ENCODE measurements around the gene BRSK2.
"Not testable (repeated sequence)": the region's sequence is repeated elsewhere in the genome, so short reads cannot be mapped to it uniquely, and the experiment has no call there.

Gene BRSK2

DNA sequence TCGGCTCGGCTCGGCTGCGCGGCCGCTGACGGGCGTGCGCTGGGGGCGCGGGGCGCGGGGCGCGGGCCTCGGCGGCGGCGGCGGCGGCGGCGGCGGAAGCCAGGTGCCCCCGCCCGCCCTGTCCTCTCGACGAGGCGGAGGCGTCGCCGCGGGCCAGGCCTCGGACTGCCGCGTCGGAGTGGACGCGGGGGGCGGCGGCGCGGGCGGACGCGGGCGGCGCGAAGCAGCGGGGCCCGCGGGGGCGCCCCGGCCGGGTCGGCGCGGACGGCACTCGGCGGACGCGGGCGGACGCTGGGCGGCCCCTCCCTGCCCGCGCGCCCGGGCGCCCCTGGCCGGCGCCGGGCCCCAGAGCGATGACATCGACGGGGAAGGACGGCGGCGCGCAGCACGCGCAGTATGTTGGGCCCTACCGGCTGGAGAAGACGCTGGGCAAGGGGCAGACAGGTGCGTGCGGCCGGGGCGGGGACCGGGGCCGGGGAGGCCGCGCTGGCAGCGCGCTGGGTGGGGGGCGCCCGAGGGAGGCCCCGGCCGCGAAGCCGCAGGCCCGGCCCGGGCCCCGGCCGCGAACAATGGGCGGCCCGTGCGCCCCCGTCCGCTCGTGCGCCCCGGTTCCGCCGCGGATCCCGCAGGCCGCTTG, at the start of gene BRSK2:
Gene BRSK2, plus strand, starts transcription at position 3 of the 637 bp plus-strand sequence. Its CDS starts 351 bp downstream, at position 354.
- DNase-seq (ENCODE audit: low read depth): peak; percentile 44
- H3K9ac ChIP-seq (ENCODE audit: low read length): peak within 1 kb of the TSS; percentile 84
- no peaks in the 10 kb centered on the region for H3K4me1 ChIP-seq (ENCODE audit: control insufficient read depth, insufficient read depth, low read length)
- peak within 1 kb of the TSS; percentile 77 for H3K4me3 ChIP-seq (ENCODE audit: low read length)
- no peaks in the 10 kb centered on the region for H3K9me3 ChIP-seq (ENCODE audit: control insufficient read depth, low read length)
- peaks cover 20% of the 10 kb centered on the region for H3K27me3 ChIP-seq (replicated peaks; ENCODE audit: control insufficient read depth, insufficient read depth, low read length)
- no peaks in the 10 kb centered on the region for H3K36me3 ChIP-seq (ENCODE audit: control insufficient read depth, insufficient read depth, low read length, severe bottlenecking)

DNA sequence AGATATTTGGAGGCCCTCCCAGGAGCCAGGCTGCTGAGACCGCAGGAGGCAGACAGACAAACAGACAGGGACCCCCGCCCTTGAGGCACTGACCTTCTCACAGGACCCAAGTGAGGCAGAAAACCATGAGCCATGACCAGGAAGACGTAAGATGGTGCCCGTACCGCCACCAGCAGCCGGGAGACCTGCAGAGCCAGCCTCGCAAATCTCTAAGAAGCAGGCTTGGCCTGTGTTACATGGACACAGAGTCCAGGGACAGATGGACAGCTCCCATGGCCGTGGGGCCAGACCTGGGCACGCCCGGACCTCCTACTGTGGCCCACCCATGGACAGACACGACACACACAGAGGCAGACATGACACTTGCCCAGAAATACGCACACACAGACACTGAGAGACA, 49.6 kb upstream of the BRSK2 start:
- no peaks in the 10 kb centered on the region for H3K9me3 ChIP-seq (ENCODE audit: control insufficient read depth, low read length)
- peaks cover 9% of the 10 kb centered on the region for H3K27me3 ChIP-seq (replicated peaks; ENCODE audit: control insufficient read depth, insufficient read depth, low read length)
- H3K4me1 ChIP-seq (ENCODE audit: control insufficient read depth, insufficient read depth, low read length): peaks cover 13% of the 10 kb centered on the region
- H3K36me3 ChIP-seq (ENCODE audit: control insufficient read depth, insufficient read depth, low read length, severe bottlenecking): no peaks in the 10 kb centered on the region
- no peak overlapping the region for H3K4me3 ChIP-seq (ENCODE audit: low read length)
- no peak overlapping the region for H3K9ac ChIP-seq (ENCODE audit: low read length)
- DNase-seq (ENCODE audit: low read depth): no peak

GRCh38 chr11:1341226-1341625, 48.5 kb upstream of the BRSK2 start:
- H3K27me3 ChIP-seq (replicated peaks; ENCODE audit: control insufficient read depth, insufficient read depth, low read length): peaks cover 13% of the 10 kb centered on the region
- not testable (repeated sequence) for H3K9ac ChIP-seq (ENCODE audit: low read length); H3K4me3 ChIP-seq (ENCODE audit: low read length); H3K36me3 ChIP-seq (ENCODE audit: control insufficient read depth, insufficient read depth, low read length, severe bottlenecking); H3K4me1 ChIP-seq (ENCODE audit: control insufficient read depth, insufficient read depth, low read length); DNase-seq (ENCODE audit: low read depth); H3K9me3 ChIP-seq (ENCODE audit: control insufficient read depth, low read length)

DNA sequence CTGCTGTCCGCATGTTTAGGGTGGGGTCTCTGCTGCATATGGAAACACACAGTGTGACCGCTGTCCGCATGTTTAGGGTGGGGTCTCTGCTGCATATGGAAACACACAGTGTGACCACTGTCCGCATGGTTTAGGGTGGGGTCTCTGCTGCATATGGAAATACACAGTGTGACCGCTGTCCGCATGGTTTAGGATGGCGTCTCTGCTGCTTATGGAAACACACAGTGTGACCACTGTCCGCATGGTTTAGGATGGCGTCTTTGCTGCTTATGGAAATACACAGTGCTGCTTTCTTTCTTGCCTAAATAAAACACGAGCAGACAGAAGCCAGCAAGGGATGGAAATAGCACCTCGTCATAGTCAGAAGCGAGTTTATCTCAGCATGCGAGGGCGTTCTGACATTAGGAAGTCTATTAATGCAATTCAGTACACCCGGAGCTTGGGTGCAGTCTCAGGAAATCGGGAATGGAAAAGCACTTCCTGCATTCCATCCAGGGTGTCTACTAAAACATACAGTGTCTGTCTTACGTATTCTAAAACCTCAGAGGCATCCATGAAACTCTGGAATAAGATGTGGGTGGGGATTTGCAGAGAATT, 47.7 kb upstream of the BRSK2 start:
- no peak overlapping the region for H3K4me3 ChIP-seq (ENCODE audit: low read length)
- no peak for DNase-seq (ENCODE audit: low read depth)
- no peaks in the 10 kb centered on the region for H3K9me3 ChIP-seq (ENCODE audit: control insufficient read depth, low read length)
- H3K9ac ChIP-seq (ENCODE audit: low read length): no peak overlapping the region
- H3K4me1 ChIP-seq (ENCODE audit: control insufficient read depth, insufficient read depth, low read length): peaks cover 4% of the 10 kb centered on the region
- H3K27me3 ChIP-seq (replicated peaks; ENCODE audit: control insufficient read depth, insufficient read depth, low read length): peaks cover 15% of the 10 kb centered on the region
- H3K36me3 ChIP-seq (ENCODE audit: control insufficient read depth, insufficient read depth, low read length, severe bottlenecking): no peaks in the 10 kb centered on the region

- H3K36me3 ChIP-seq (ENCODE audit: control insufficient read depth, insufficient read depth, low read length, severe bottlenecking): no peaks in the 10 kb centered on the region
- no peak overlapping the region for H3K9ac ChIP-seq (ENCODE audit: low read length)
- H3K27me3 ChIP-seq (replicated peaks; ENCODE audit: control insufficient read depth, insufficient read depth, low read length): peaks cover 20% of the 10 kb centered on the region
- DNase-seq (ENCODE audit: low read depth): no peak
- no peaks in the 10 kb centered on the region for H3K9me3 ChIP-seq (ENCODE audit: control insufficient read depth, low read length)
- H3K4me3 ChIP-seq (ENCODE audit: low read length): no peak overlapping the region
- peaks cover 4% of the 10 kb centered on the region for H3K4me1 ChIP-seq (ENCODE audit: control insufficient read depth, insufficient read depth, low read length)
These were observed 46.8 kb upstream of the BRSK2 start for GRCh38 chr11:1342946-1343345.

- H3K4me1 ChIP-seq (ENCODE audit: control insufficient read depth, insufficient read depth, low read length): peaks cover 4% of the 10 kb centered on the region
- peaks cover 25% of the 10 kb centered on the region for H3K27me3 ChIP-seq (replicated peaks; ENCODE audit: control insufficient read depth, insufficient read depth, low read length)
- no peaks in the 10 kb centered on the region for H3K36me3 ChIP-seq (ENCODE audit: control insufficient read depth, insufficient read depth, low read length, severe bottlenecking)
- DNase-seq (ENCODE audit: low read depth): no peak
- no peaks in the 10 kb centered on the region for H3K9me3 ChIP-seq (ENCODE audit: control insufficient read depth, low read length)
- no peak overlapping the region for H3K9ac ChIP-seq (ENCODE audit: low read length)
- no peak overlapping the region for H3K4me3 ChIP-seq (ENCODE audit: low read length)
These were observed 46.2 kb upstream of the BRSK2 start for GRCh38 chr11:1343391-1344055.

- Histone ChIP-seq H3K4me3 (ENCODE audit: low read length) (no peak overlapping the region), H3K27me3 (replicated peaks; ENCODE audit: control insufficient read depth, insufficient read depth, low read length) (peaks cover 32% of the 10 kb centered on the region), H3K36me3 (ENCODE audit: control insufficient read depth, insufficient read depth, low read length, severe bottlenecking) (no peaks in the 10 kb centered on the region), H3K4me1 (ENCODE audit: control insufficient read depth, insufficient read depth, low read length) (peaks cover 4% of the 10 kb centered on the region), H3K9me3 (ENCODE audit: control insufficient read depth, low read length) (no peaks in the 10 kb centered on the region), H3K9ac (ENCODE audit: low read length) (no peak overlapping the region)
- no peak for DNase-seq (ENCODE audit: low read depth)
These were observed 45.6 kb upstream of the BRSK2 start for GRCh38 chr11:1344056-1344635.

DNA sequence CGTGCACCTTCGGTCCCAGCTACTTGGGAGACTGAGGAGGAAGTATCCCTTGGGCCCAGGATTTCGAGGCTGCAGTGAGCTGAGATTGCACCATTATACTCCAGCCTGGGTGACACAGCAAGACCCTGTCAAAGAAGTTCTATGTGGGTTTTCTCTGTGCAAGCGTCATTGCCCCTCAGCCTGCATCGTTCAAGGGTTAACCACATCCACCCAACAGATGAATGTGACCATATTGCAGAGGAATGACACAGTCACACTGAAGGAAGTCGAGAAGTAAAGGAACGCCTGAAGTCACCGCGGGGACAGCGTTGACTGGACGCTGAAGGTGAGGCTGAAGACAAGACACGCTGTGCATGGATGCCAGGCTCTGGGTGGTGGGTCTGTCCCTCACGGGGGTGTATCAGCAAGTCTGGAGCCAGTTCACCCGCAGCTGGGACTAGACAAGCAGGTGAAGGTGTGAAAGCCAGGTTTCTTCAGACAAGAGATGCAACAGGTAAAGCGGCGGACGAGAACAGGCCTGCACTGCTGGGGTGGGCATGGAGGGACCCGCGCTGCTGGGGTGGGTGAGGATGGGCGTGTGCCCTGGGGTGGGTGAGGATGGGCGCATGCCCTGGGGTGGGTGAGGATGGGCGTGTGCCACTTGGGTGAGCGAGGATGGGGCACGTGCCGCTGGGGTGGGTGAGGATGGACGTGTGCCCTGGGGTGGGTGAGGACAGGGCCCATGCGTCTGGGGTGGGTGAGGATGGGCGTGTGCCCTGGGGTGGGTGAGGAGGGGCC, 43.8 kb upstream of the BRSK2 start:
- Histone ChIP-seq H3K4me3 (ENCODE audit: low read length) (no peak overlapping the region), H3K9ac (ENCODE audit: low read length) (no peak overlapping the region), H3K9me3 (ENCODE audit: control insufficient read depth, low read length) (no peaks in the 10 kb centered on the region), H3K4me1 (ENCODE audit: control insufficient read depth, insufficient read depth, low read length) (peaks cover 4% of the 10 kb centered on the region), H3K36me3 (ENCODE audit: control insufficient read depth, insufficient read depth, low read length, severe bottlenecking) (no peaks in the 10 kb centered on the region), H3K27me3 (replicated peaks; ENCODE audit: control insufficient read depth, insufficient read depth, low read length) (peaks cover 39% of the 10 kb centered on the region)
- no peak for DNase-seq (ENCODE audit: low read depth)

DNA sequence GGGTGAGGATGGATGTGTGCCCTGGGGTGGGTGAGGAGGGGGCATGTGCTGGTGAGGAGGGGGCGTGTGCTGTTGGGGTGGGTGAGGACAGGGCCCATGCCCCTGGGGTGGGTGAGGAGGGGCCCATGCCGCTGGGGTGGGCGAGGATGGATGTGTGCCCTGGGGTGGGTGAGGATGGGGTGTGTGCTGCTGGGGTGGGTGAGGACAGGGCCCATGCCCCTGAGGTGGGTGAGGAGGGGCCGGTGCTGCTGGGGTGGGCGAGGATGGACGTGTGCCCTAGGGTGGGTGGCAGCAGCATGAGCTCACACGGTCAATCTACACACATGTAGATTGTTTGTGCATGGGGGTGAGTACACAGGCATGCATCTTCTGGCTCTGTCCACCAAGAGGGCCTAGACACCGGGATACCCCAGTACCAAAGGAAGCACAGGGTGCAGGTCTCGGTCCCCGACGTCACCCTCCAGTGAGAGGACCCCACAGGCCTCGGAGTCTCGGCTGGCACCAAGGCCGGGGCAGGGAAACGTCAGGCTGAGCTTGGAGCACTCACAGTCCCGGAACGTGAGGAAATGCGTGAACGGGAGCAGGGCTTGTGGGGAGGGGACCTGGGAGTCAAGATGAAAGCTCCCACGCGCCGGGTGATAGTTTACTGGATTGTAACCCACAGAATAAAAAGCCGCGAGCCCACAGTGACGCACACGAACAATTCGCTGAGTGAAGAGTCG, 42.9 kb upstream of the BRSK2 start:
- Histone ChIP-seq H3K4me3 (ENCODE audit: low read length) (no peak overlapping the region), H3K9me3 (ENCODE audit: control insufficient read depth, low read length) (no peaks in the 10 kb centered on the region), H3K36me3 (ENCODE audit: control insufficient read depth, insufficient read depth, low read length, severe bottlenecking) (no peaks in the 10 kb centered on the region), H3K4me1 (ENCODE audit: control insufficient read depth, insufficient read depth, low read length) (peaks cover 4% of the 10 kb centered on the region), H3K9ac (ENCODE audit: low read length) (no peak overlapping the region), H3K27me3 (replicated peaks; ENCODE audit: control insufficient read depth, insufficient read depth, low read length) (peaks cover 39% of the 10 kb centered on the region)
- DNase-seq (ENCODE audit: low read depth): no peak

- not testable (repeated sequence) for H3K9me3 ChIP-seq (ENCODE audit: control insufficient read depth, low read length); DNase-seq (ENCODE audit: low read depth); H3K36me3 ChIP-seq (ENCODE audit: control insufficient read depth, insufficient read depth, low read length, severe bottlenecking); H3K4me3 ChIP-seq (ENCODE audit: low read length); H3K9ac ChIP-seq (ENCODE audit: low read length); H3K4me1 ChIP-seq (ENCODE audit: control insufficient read depth, insufficient read depth, low read length)
- H3K27me3 ChIP-seq (replicated peaks; ENCODE audit: control insufficient read depth, insufficient read depth, low read length): peaks cover 39% of the 10 kb centered on the region
These were observed 42.2 kb upstream of the BRSK2 start for GRCh38 chr11:1347411-1347999.
